ENCODE data around the gene AFAP1. TPM values are rescaled to one million over a fixed set of nuclear protein-coding genes. Genes with fewer than 3 reads are reported as not detected.

AFAP1 gene
- total and polyA plus RNA-seq, 2 of the 8 experiments (the other 6 are each of a cell fraction or from before 2014, with no cell fraction given), result 3.6 to 18.2 TPM

DNA sequence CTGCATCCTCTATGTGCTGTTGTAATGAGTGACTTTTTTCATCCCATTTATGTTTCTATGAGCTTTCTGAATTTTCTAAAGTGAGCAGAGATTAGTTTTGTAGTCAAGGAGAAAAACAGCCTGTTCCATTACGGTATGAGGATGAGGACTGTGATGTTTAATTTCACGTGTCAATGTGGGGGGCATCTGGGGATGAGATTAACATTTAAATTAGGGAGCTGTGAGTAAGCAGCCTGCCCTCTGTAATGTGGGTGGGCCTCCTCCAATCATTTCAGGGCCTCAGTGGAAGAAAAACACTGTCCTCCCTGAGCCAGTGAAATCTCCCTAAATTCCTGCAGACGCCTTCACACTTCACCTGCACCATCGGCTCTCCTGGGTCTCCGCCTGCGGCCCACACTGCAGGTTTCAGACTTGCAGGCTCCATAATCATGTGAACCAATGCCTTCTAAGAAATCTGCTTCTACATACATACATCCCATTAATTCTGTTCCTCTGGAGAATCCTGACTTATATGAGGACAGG is 121.7 kb downstream of the AFAP1 start:
- DNase-seq (ENCODE audit: low read depth in 1 of 2, low spot score in 2 of 2) (no peak), FAIRE-seq (no peak)
- no peak overlapping the region for H4K5ac ChIP-seq (ENCODE audit: insufficient read length, low read depth, low read length)
- no peak overlapping the region for H3K4ac ChIP-seq (replicated peaks; ENCODE audit: insufficient read length, low read depth, low read length)
- H3K4me3 ChIP-seq (ENCODE audit: extremely low read depth in 1 of 4, insufficient read depth in 2 of 4, low read depth in 3 of 4, low read length in 4 of 4), result no peak overlapping the region
- no peak overlapping the region for H2AK5ac ChIP-seq (ENCODE audit: low read depth, low read length)
- no peak overlapping the region for H4K8ac ChIP-seq (ENCODE audit: extremely low read depth, insufficient read depth, low read length)
- H3K4me2 ChIP-seq (ENCODE audit: insufficient read depth in 1 of 2, low read depth in 2 of 2, low read length in 2 of 2), result no peak overlapping the region
- no peak overlapping the region for H2AFZ ChIP-seq (ENCODE audit: low read length)
- CTCF ChIA-PET (ENCODE audit: partially characterized antibody), result interaction anchor here (0.6 to 2.9 kb wide), 9 partner anchors 11 to 170 kb away, joined by 3 to 16 read pairs (median 4); no protein-coding TSS in a partner anchor
- no peaks in the 10 kb centered on the region for H4K20me1 ChIP-seq (replicated peaks in 1 of 2; ENCODE audit: control insufficient read depth in 1 of 2, insufficient read depth in 2 of 2, low read length in 2 of 2)
- no peak overlapping the region for H2BK20ac ChIP-seq (ENCODE audit: low read length)
- peaks cover 0 to 10% (median 3%) of the 10 kb centered on the region in 4 experiments; a peak in 3 of 8 replicates for H3K36me3 ChIP-seq (ENCODE audit: control insufficient read depth in 2 of 4, insufficient read depth in 4 of 4, low read length in 3 of 4)
- no peak overlapping the region for H2BK120ac ChIP-seq (replicated peaks; ENCODE audit: low read depth, low read length)
- H3K56ac ChIP-seq (replicated peaks; ENCODE audit: insufficient read length, low read depth, low read length), result no peak overlapping the region
- no peaks in the 10 kb centered on the region for H3K23me2 ChIP-seq (ENCODE audit: low read depth, low read length)
- TF ChIP-seq SP2 (IDR thresholded peaks at IDR 0.05; ENCODE audit: low read length) (no peak), SIN3A (conservative IDR thresholded peaks at IDR 0.05 in 1 of 2, IDR thresholded peaks at IDR 0.05 in 1 of 2; ENCODE audit: low read depth in 1 of 2, low read length in 2 of 2) (no peak), TCF12 (IDR thresholded peaks at IDR 0.05; ENCODE audit: low read depth, low read length) (no peak), E2F6 (IDR thresholded peaks at IDR 0.05) (no peak)
- H3K27me3 ChIP-seq (replicated peaks in 1 of 4; ENCODE audit: control insufficient read depth in 3 of 4, extremely low read depth in 1 of 4, insufficient read depth in 3 of 4, low read length in 3 of 4), result no peaks in the 10 kb centered on the region
- peaks cover 0 to 5% (median 2%) of the 10 kb centered on the region in 4 experiments; a peak in 1 of 7 replicates for H3K4me1 ChIP-seq (replicated peaks in 1 of 4; ENCODE audit: control insufficient read depth in 3 of 4, insufficient read depth in 4 of 4, low read length in 3 of 4)
- no peaks in the 10 kb centered on the region for H3K9me3 ChIP-seq (ENCODE audit: insufficient read depth in 2 of 2, low read depth in 1 of 2, low read length in 1 of 2)
- H4K91ac ChIP-seq (replicated peaks; ENCODE audit: insufficient read length, low read length), result no peak overlapping the region
- H3K23ac ChIP-seq (ENCODE audit: insufficient read length), result no peak overlapping the region
- H2BK5ac ChIP-seq (ENCODE audit: low read depth, low read length), result no peak overlapping the region
- no peaks in the 10 kb centered on the region for H3K79me1 ChIP-seq (ENCODE audit: low read depth, low read length)
- H3K27ac ChIP-seq (ENCODE audit: low read depth, low read length), result no peak overlapping the region
- H3K9ac ChIP-seq (replicated peaks in 1 of 4; ENCODE audit: extremely low read depth in 1 of 4, low read depth in 3 of 4, low read length in 3 of 4), result no peak overlapping the region
- no peaks in the 10 kb centered on the region for H3K79me2 ChIP-seq (ENCODE audit: control insufficient read depth in 1 of 2, insufficient read depth in 2 of 2, low read length in 2 of 2)
- POLR2A ChIA-PET (ENCODE audit: partially characterized antibody), result interaction anchor here (0.6 to 1.8 kb wide), 2 partner anchors 10 to 122 kb away, joined by 4 read pairs; partner anchors contain the start of gene AFAP1
- no peak overlapping the region for H2BK12ac ChIP-seq (ENCODE audit: low read depth, low read length)
- no peak overlapping the region for H2BK15ac ChIP-seq (ENCODE audit: low read length)
- WGBS, 2 experiments (ENCODE audit: extremely low coverage in 1 of 2, insufficient coverage in 1 of 2, insufficient read length in 1 of 2, insufficient replicate concordance in 2 of 2, low coverage in 1 of 2, low lambda C conversion rate in 2 of 2, missing lambda C conversion rate in 1 of 2), result 86% methylated on average over 6 of the region's 6 CpGs; no CpG with 5 or more reads in 1 of the 2 experiments
- H3K18ac ChIP-seq (ENCODE audit: extremely low read depth, low read length), result no peak overlapping the region
- no peak overlapping the region for H3K14ac ChIP-seq (ENCODE audit: insufficient read length)

All from H1 (cell line).